H1 (cell line): Measurements from ENCODE around the gene SYMPK. TPM values are rescaled to one million over a fixed set of nuclear protein-coding genes. Genes with fewer than 3 reads are reported as not detected.

ENCODE experiments used
- CTCF ChIA-PET: fragments of 300-600 bp; sonication (Branson Sonifier 250); formaldehyde crosslinking; loops from one replicate; lab custom pipeline; 2021; ENCODE audit not compliant: partially characterized antibody; lab: Charles Lee
- POLR2A ChIA-PET: fragments of 300-600 bp; sonication (Branson Sonifier 250); formaldehyde crosslinking; loops from one replicate; lab custom pipeline; 2021; ENCODE audit warnings: inconsistent platforms; ENCODE audit not compliant: partially characterized antibody; lab: Charles Lee
- DNase-seq, 2 experiments: peaks; one replicate each; pipeline versions ENCODE4 v3.0.0 to v3.0.0-alpha.2; 2010 to 2022; ENCODE audit warnings: low spot score in 2 of 2, low read depth in 1 of 2, mixed read lengths in 1 of 2
- FAIRE-seq: peaks from 2 replicates; lab custom pipeline; 2011; peaks lifted over from hg19 to GRCh38; lab: Jason Lieb, UNC
- H2AFZ ChIP-seq: 2 replicates; pipeline ENCODE4 v1.8.1; 2012; ENCODE audit warnings: low read length, inconsistent platforms
- H2AK5ac ChIP-seq: 2 replicates; pipeline ENCODE4 v1.6.1; 2013; ENCODE audit warnings: low read depth, low read length
- H2BK120ac ChIP-seq: replicated peaks from 2 replicates; pipeline ENCODE3; 2013; ENCODE audit warnings: low read depth, low read length, inconsistent platforms
- H2BK12ac ChIP-seq: 2 replicates; pipeline ENCODE4 v1.6.1; 2013; ENCODE audit warnings: low read depth, low read length
- H2BK15ac ChIP-seq: 2 replicates; pipeline ENCODE4 v1.6.1; 2013; ENCODE audit warnings: low read length
- H2BK20ac ChIP-seq: 2 replicates; pipeline ENCODE4 v1.6.1; 2013; ENCODE audit warnings: low read length
- H2BK5ac ChIP-seq: 2 replicates; pipeline ENCODE4 v1.6.1; 2013; ENCODE audit warnings: low read depth, low read length
- H3K14ac ChIP-seq: 2 replicates; pipeline ENCODE4 v1.6.1; 2013; ENCODE audit warnings: inconsistent platforms; ENCODE audit not compliant: insufficient read length
- H3K18ac ChIP-seq: 2 replicates; pipeline ENCODE4 v1.6.1; 2013; ENCODE audit warnings: low read length; ENCODE audit errors: extremely low read depth
- H3K23ac ChIP-seq: 2 replicates; pipeline ENCODE4 v1.6.1; 2013; ENCODE audit warnings: inconsistent platforms; ENCODE audit not compliant: insufficient read length
- H3K23me2 ChIP-seq: 2 replicates; pipeline ENCODE4 v1.6.1; 2013; ENCODE audit warnings: low read depth, low read length
- H3K27ac ChIP-seq: 2 replicates; pipeline ENCODE4 v1.6.1; 2011; ENCODE audit warnings: low read depth, low read length, inconsistent platforms
- H3K27me3 ChIP-seq, 4 experiments: replicated peaks in 1 of 4; 1 replicate in 1 of 4; 2 replicates in 3 of 4; pipeline versions ENCODE4 v1.6.1 to v1.8.1; 2011 to 2013; ENCODE audit warnings: low read length in 3 of 4, mild to moderate bottlenecking in 3 of 4, inconsistent platforms in 2 of 4, mixed read lengths in 2 of 4, moderate library complexity in 1 of 4; ENCODE audit not compliant: control insufficient read depth in 3 of 4, insufficient read depth in 3 of 4; ENCODE audit errors: extremely low read depth in 1 of 4
- H3K36me3 ChIP-seq, 4 experiments: 2 replicates each; pipeline versions ENCODE4 v1.6.1 to v1.8.1; 2011 to 2013; ENCODE audit warnings: mild to moderate bottlenecking in 4 of 4, low read length in 3 of 4, moderate library complexity in 2 of 4, control low read depth in 1 of 4, inconsistent platforms in 1 of 4; ENCODE audit not compliant: insufficient read depth in 4 of 4, control insufficient read depth in 2 of 4
- H3K4ac ChIP-seq: replicated peaks from 2 replicates; pipeline ENCODE3; 2013; ENCODE audit warnings: low read length, low read depth, mixed read lengths, inconsistent platforms; ENCODE audit not compliant: insufficient read length
- H3K4me1 ChIP-seq, 4 experiments: replicated peaks in 1 of 4; 1 replicate in 1 of 4; 2 replicates in 3 of 4; pipeline versions ENCODE4 v1.6.1 to v1.8.1; 2011 to 2013; ENCODE audit warnings: low read length in 3 of 4, inconsistent platforms in 2 of 4, mixed read lengths in 1 of 4; ENCODE audit not compliant: insufficient read depth in 4 of 4, control insufficient read depth in 3 of 4
- H3K4me2 ChIP-seq, 2 experiments: 2 replicates each; pipeline versions ENCODE4 v1.6.1 to v1.8.1; 2011 to 2013; ENCODE audit warnings: low read depth in 2 of 2, low read length in 2 of 2, control low read depth in 1 of 2, inconsistent platforms in 1 of 2, mild to moderate bottlenecking in 1 of 2; ENCODE audit not compliant: insufficient read depth in 1 of 2
- H3K4me3 ChIP-seq, 4 experiments: fragments of 200-600, 300-600 bp in 1 of 4; sonication (generic), shearing (Covaris generic), sonication (Bioruptor Twin) in 1 of 4; 2 replicates each; pipeline versions ENCODE4 v1.5.1 to v1.8.1; 2011 to 2016; ENCODE audit warnings: low read length in 4 of 4, low read depth in 3 of 4, control low read depth in 2 of 4, inconsistent platforms in 2 of 4, mild to moderate bottlenecking in 2 of 4, mixed read lengths in 1 of 4, moderate library complexity in 1 of 4; ENCODE audit not compliant: insufficient read depth in 2 of 4; ENCODE audit errors: extremely low read depth in 1 of 4
- H3K56ac ChIP-seq: replicated peaks from 2 replicates; pipeline ENCODE3; 2013; ENCODE audit warnings: low read depth, mild to moderate bottlenecking, mixed read lengths, low read length, inconsistent platforms; ENCODE audit not compliant: insufficient read length
- H3K79me1 ChIP-seq: 2 replicates; pipeline ENCODE4 v1.6.1; 2013; ENCODE audit warnings: low read depth, low read length, control low read depth
- H3K79me2 ChIP-seq, 2 experiments: 2 replicates each; pipeline versions ENCODE4 v1.6.1 to v1.8.1; 2012 to 2013; ENCODE audit warnings: low read length in 2 of 2, mild to moderate bottlenecking in 2 of 2, inconsistent platforms in 1 of 2; ENCODE audit not compliant: insufficient read depth in 2 of 2, control insufficient read depth in 1 of 2
- H3K9ac ChIP-seq, 4 experiments: replicated peaks in 1 of 4; 1 replicate in 1 of 4; 2 replicates in 3 of 4; pipeline versions ENCODE4 v1.6.1 to v1.8.1; 2011 to 2013; ENCODE audit warnings: low read depth in 3 of 4, low read length in 3 of 4, control low read depth in 2 of 4, mild to moderate bottlenecking in 2 of 4, moderate library complexity in 2 of 4, inconsistent platforms in 1 of 4; ENCODE audit errors: extremely low read depth in 1 of 4
- H3K9me3 ChIP-seq, 2 experiments: 2 replicates each; pipeline versions ENCODE4 v1.6.1 to v1.8.1; 2012 to 2013; ENCODE audit warnings: mild to moderate bottlenecking in 2 of 2, moderate library complexity in 2 of 2, control low read depth in 1 of 2, inconsistent platforms in 1 of 2, low read depth in 1 of 2, low read length in 1 of 2, mixed read lengths in 1 of 2; ENCODE audit not compliant: insufficient read depth in 2 of 2
- H4K20me1 ChIP-seq, 2 experiments: replicated peaks in 1 of 2; 2 replicates each; pipeline versions ENCODE3 to v1.8.1; 2011 to 2013; ENCODE audit warnings: inconsistent platforms in 2 of 2, low read length in 2 of 2, mild to moderate bottlenecking in 1 of 2; ENCODE audit not compliant: insufficient read depth in 2 of 2, control insufficient read depth in 1 of 2
- H4K5ac ChIP-seq: 2 replicates; pipeline ENCODE4 v1.6.1; 2013; ENCODE audit warnings: low read length, low read depth, mixed read lengths, inconsistent platforms; ENCODE audit not compliant: insufficient read length
- H4K8ac ChIP-seq: 2 replicates; pipeline ENCODE4 v1.8.0; 2013; ENCODE audit warnings: mild to moderate bottlenecking, moderate library complexity, low read length, inconsistent platforms; ENCODE audit not compliant: insufficient read depth; ENCODE audit errors: extremely low read depth
- H4K91ac ChIP-seq: replicated peaks from 2 replicates; pipeline ENCODE3; 2013; ENCODE audit warnings: low read length, mixed read lengths, inconsistent platforms; ENCODE audit not compliant: insufficient read length
- EGR1 ChIP-seq: IDR thresholded peaks from 2 replicates; pipeline ENCODE4 v1.6.1; 2011; ENCODE audit warnings: low read depth, low read length, borderline replicate concordance
- SAP30 ChIP-seq: fragments of 300-600 bp; sonication (generic); IDR thresholded peaks from 2 replicates; pipeline ENCODE4 v1.7.1; 2012; ENCODE audit warnings: low read length, moderate library complexity, mild to moderate bottlenecking, inconsistent platforms; ENCODE audit not compliant: insufficient read depth, insufficient replicate concordance
- WGBS, 2 experiments: shearing (Covaris generic) in 1 of 2; methylation state at CpG; one replicate each; pipeline versions ENCODE4 v1.1.6 to v1.1.7; 2013 to 2015; ENCODE audit warnings: low lambda C conversion rate in 2 of 2, mixed read lengths in 2 of 2, inconsistent platforms in 1 of 2, low coverage in 1 of 2, missing lambda C conversion rate in 1 of 2; ENCODE audit not compliant: insufficient replicate concordance in 2 of 2, insufficient coverage in 1 of 2, insufficient read length in 1 of 2; ENCODE audit errors: extremely low coverage in 1 of 2, missing lambda C conversion rate in 1 of 2; 5-methylcytosine and 5-hydroxymethylcytosine counted together
- polyA plus RNA-seq, 7 experiments: library from polyadenylated mRNA; depleted of rRNA in 3 of 7; stranded (reverse) in 5 of 7; unstranded in 2 of 7; fragments of >200 nt in 5 of 7; fragments of 200-250 nt in 2 of 7; gene quantifications; 1 replicate in 5 of 7; 2 replicates in 1 of 7; 4 replicates in 1 of 7; pipeline versions ENCODE4 v1.2.1 to v1.2.3, GENCODE V29; 2011 to 2013; ENCODE audit warnings: missing spikeins in 2 of 7, mixed read lengths in 2 of 7
- total RNA-seq: library from RNA; stranded (reverse); fragmentation: NEBNext Ultra II Directional; extraction: Animal tissue kit (Norgen Biotek cat#: 25700); gene quantifications from 2 replicates; pipeline ENCODE4 v1.2.1, GENCODE V29; 2021

SYMPK gene
- total and polyA plus RNA-seq, 2 of the 8 experiments (the other 6 are each of a cell fraction or from before 2014, with no cell fraction given): 93.6 to 99.5 TPM

DNA sequence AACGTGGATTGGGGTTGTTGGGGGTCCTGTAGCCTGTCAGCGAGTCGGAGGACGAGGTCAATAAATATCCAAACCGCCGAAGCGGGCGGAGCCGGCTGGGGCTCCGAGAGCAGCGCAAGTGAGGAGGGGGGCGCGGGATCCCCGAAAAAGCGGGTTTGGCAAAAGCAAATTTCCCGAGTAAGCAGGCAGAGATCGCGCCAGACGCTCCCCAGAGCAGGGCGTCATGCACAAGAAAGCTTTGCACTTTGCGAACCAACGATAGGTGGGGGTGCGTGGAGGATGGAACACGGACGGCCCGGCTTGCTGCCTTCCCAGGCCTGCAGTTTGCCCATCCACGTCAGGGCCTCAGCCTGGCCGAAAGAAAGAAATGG, 93.1 kb downstream of the SYMPK start:
- H3K4me2 ChIP-seq: peak overlapping the region; percentile 61 to 99
- H3K14ac ChIP-seq: no peak overlapping the region
- peak overlapping the region; percentile 19; the same call in 1 of the 2 replicates for H2BK15ac ChIP-seq
- no peak overlapping the region for H2BK20ac ChIP-seq
- H3K9ac ChIP-seq: peak overlapping the region; percentile 51 to 83 (median 78)
- peak overlapping the region; percentile 78; the same call in 1 of the 2 replicates for H3K27ac ChIP-seq
- 2% methylated on average over 25 of the region's 28 CpGs; no CpG with 5 or more reads in 1 of the 2 experiments for WGBS, 2 experiments
- peak overlapping the region; percentile 21 for H2BK120ac ChIP-seq
- CTCF ChIA-PET: interaction anchor here (0.6 to 6.7 kb wide), 23 partner anchors 11 to 656 kb away, joined by 3 to 55 read pairs (median 5); partner anchors contain the start of genes DMPK, DMWD, FBXO46 and RSPH6A
- H3K36me3 ChIP-seq: peaks cover 0 to 2% (median 0%) of the 10 kb centered on the region in 4 experiments; a peak in 2 of 8 replicates
- peak overlapping the region; percentile 71; the same call in 1 of the 2 replicates for H2BK5ac ChIP-seq
- peak overlapping the region; percentile 16 for H3K56ac ChIP-seq
- H4K8ac ChIP-seq: peak overlapping the region; percentile 58; the same call in 1 of the 2 replicates
- DNase-seq (peak in 1 of 2 experiments; percentile 77), FAIRE-seq (no peak)
- peak overlapping the region; percentile 8 for H4K5ac ChIP-seq
- H3K23me2 ChIP-seq: peaks cover 28% of the 10 kb centered on the region
- no peaks in the 10 kb centered on the region for H3K79me1 ChIP-seq
- no peak overlapping the region for H3K23ac ChIP-seq
- peaks cover 4 to 27% (median 23%) of the 10 kb centered on the region in 4 experiments for H3K4me1 ChIP-seq
- peak overlapping the region; percentile 16 for H3K4ac ChIP-seq
- H4K20me1 ChIP-seq: peaks cover 0 to 3% of the 10 kb centered on the region in 2 experiments
- H3K27me3 ChIP-seq: no peaks in the 10 kb centered on the region
- H2AFZ ChIP-seq: no peak overlapping the region
- H3K4me3 ChIP-seq: peak overlapping the region; percentile 42 to 83 (median 78)
- H2AK5ac ChIP-seq: no peak overlapping the region
- no peak overlapping the region for H2BK12ac ChIP-seq
- no peaks in the 10 kb centered on the region for H3K79me2 ChIP-seq
- H3K18ac ChIP-seq: peak overlapping the region; percentile 88; the same call in 1 of the 2 replicates
- H3K9me3 ChIP-seq: no peaks in the 10 kb centered on the region
- POLR2A ChIA-PET: interaction anchor here (0.6 to 16.2 kb wide), 29 partner anchors 8 to 332 kb away, joined by 3 to 284 read pairs (median 6); partner anchors contain the start of genes DMPK, DMWD, FBXO46 and IRF2BP1
- H4K91ac ChIP-seq: peak overlapping the region; percentile 6
- no peak for TF ChIP-seq EGR1
- peak; percentile 36 for TF ChIP-seq SAP30
